Fibroblast of the aortic adventitia (primary cell): Measurements from ENCODE around the gene MSMO1. TPM values are rescaled to one million over a fixed set of nuclear protein-coding genes. Genes with fewer than 3 reads are reported as not detected.
"Not testable (repeated sequence)": the region's sequence is repeated elsewhere in the genome, so short reads cannot be mapped to it uniquely, and the experiment has no call there.

Experiments used
- DNase-seq: peaks from one replicate; pipeline ENCODE4 v3.0.0-alpha.2; 2010; ENCODE audit warnings: low read depth
- H3K4me3 ChIP-seq: 2 replicates; pipeline ENCODE4 v1.5.1; 2011; ENCODE audit warnings: low read depth, mild to moderate bottlenecking, control low read depth, low read length, moderate library complexity
- total RNA-seq: library from RNA; depleted of rRNA; stranded (reverse); fragments of >200 nt; gene quantifications from 2 replicates; pipeline ENCODE4 v1.2.3, GENCODE V29; 2012; ENCODE audit warnings: low replicate concordance
- TF ChIP-seq, protein P1 (sequence below): IDR thresholded peaks from 2 replicates; pipeline ENCODE4 v1.5.1; 2011; ENCODE audit warnings: mild to moderate bottlenecking, low read length, control low read depth, inconsistent platforms; ENCODE audit not compliant: insufficient read depth

Gene MSMO1
- total RNA-seq, 1 donor = 101 TPM

DNA sequence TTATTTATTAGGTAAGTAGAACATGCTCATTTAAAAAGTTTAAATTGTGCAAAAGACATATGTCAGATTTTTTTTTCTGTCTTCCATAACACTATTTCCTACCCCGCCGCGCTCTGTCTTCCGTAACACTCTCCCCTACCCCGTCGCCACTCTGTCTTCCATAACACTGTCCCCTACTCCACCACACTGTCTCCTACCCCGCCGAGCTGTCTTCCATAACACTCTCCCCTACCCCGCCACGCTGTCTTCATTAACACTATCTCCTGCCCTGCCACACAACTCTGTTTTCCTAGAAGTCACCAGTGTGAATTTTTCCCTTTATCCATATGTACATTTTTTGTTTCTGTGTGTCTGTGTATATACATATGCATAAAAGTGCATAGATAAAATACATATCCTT, 4.4 kb downstream of the MSMO1 start:
- H3K4me3 ChIP-seq = peak overlapping the region; percentile 32
- no peak for DNase-seq
- TF ChIP-seq, protein P1, sequence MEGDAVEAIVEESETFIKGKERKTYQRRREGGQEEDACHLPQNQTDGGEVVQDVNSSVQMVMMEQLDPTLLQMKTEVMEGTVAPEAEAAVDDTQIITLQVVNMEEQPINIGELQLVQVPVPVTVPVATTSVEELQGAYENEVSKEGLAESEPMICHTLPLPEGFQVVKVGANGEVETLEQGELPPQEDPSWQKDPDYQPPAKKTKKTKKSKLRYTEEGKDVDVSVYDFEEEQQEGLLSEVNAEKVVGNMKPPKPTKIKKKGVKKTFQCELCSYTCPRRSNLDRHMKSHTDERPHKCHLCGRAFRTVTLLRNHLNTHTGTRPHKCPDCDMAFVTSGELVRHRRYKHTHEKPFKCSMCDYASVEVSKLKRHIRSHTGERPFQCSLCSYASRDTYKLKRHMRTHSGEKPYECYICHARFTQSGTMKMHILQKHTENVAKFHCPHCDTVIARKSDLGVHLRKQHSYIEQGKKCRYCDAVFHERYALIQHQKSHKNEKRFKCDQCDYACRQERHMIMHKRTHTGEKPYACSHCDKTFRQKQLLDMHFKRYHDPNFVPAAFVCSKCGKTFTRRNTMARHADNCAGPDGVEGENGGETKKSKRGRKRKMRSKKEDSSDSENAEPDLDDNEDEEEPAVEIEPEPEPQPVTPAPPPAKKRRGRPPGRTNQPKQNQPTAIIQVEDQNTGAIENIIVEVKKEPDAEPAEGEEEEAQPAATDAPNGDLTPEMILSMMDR = no peak

DNA sequence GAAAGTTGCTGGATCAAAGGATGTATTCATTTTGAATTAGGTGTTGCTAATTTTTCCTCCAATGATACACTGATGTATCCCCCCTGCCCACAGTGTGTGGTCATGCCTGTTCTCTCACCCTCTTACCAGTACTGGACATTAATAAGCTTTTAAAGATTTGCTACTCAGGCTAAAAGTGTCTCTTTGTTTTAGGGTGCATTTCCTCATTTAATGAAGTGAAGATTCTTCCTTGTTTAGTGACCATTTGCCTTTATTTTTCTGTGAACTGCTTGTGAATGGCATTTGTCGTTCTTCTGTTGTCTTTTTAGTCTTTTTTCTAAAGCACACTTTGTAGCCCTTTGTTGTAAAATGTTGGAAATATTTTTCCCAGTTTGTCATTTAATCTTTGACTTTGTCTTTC, 5.0 kb downstream of the MSMO1 start:
- DNase-seq = no peak
- peak overlapping the region; percentile 32 for H3K4me3 ChIP-seq
- TF ChIP-seq, protein P1 = no peak

DNA sequence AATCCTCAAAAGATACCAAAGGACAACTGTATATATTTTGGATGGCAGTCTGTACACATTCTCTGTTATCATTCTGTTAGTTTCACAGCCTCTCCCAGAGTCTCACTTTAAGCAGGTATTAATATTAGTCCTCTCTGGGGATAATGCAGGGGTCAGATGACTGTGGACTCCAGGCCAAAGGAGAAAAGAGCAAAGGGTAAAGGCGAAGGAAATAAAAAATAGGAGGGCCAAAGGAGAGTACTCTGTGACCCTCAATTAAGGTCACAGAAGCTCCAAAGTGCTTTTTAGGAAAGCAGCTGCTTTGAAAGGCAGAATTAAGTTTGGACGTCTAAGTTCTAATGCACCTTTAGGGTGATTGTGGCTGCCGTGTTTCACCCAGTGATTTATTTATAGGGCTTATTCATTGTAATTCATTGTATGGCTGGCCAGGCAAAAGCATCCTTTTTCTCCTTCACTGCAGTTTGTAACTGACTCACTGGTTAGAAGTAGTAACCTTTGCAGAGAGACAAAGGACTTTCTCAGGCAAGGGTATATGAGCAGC, 7.8 kb downstream of the MSMO1 start:
- no peak for DNase-seq
- TF ChIP-seq, protein P1 = no peak
- H3K4me3 ChIP-seq = no peak overlapping the region

DNA sequence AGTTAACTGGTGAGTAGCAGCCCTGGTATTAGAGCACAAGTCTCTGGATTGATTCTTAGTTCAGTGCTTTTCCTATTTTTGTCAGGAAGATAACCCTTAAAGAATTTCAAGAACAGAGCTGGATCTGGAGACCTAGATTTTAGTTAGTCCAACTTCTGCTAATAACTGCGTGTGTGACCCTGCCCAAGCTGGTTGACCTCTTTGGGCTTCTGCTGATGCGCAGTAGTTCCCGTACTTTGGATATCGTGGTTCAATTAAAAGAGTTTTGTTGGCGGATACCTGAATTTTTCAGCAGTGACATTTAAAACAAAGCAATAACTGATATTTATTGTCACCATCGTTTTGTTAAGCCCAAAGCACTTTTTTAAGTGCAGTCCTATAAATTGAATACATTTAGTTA, 9.3 kb downstream of the MSMO1 start:
- TF ChIP-seq, protein P1 = no peak
- DNase-seq = no peak
- no peak overlapping the region for H3K4me3 ChIP-seq

DNA sequence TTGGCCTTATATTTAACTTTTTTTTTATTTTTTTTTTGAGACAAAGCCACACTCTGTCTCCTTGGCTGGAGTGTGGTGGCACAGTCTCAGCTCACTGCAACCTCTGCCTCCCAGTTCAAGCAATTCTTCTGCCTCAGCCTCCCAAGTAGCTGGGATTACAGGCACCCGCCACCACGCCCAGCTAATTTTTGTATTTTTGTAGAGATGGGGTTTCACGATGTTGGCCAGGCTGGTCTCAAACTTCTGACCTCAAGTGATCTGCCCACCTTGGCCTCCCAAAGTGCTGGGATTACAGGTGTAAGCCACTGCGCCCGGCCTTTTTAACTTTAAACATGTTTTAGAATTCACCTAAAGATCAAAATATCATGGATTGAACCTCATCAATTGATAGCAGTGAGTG, 14.9 kb downstream of the MSMO1 start:
- DNase-seq, H3K4me3 ChIP-seq: not testable (repeated sequence)

DNA sequence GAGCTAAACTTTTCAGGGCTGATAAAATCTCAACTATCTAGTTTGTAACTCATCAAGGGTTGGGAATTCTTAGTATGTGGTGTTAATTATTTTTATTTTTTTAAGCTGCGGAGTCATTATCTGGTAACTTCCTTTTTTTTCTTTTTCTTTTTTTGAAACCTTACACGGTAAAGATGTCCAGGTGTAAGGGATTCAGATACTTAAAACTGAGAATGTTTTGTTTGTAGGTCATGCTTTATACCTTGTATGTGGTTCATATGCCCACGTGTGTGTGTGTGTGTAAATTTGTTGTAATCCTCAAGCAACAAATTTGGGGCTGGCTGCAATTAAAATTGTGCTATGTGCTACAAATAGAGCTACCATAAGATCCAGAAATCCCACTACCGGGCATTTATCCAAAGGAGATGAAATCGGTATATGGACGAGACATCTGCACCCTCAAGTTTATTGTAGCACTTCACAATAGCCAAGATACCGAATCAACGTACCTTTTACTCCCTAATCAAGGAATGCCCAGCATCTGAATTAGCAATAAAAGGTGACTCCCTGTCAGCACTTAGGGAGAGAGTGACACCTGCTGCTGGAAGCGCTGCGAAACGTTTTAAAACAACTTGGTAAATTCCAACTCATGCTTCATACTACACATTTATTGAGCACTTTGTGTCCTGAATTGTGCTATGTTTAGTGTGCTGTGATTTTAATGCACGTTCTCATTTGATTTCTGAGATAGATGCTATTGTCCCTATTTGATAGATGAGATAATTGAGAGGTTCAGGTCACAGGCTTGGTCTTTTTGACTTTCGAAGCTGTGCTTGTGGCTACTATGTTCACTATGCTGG, 16.1 kb downstream of the MSMO1 start:
- TF ChIP-seq, protein P1 = peak; percentile 16
- DNase-seq = peak; percentile 20
- H3K4me3 ChIP-seq = no peak overlapping the region

DNA sequence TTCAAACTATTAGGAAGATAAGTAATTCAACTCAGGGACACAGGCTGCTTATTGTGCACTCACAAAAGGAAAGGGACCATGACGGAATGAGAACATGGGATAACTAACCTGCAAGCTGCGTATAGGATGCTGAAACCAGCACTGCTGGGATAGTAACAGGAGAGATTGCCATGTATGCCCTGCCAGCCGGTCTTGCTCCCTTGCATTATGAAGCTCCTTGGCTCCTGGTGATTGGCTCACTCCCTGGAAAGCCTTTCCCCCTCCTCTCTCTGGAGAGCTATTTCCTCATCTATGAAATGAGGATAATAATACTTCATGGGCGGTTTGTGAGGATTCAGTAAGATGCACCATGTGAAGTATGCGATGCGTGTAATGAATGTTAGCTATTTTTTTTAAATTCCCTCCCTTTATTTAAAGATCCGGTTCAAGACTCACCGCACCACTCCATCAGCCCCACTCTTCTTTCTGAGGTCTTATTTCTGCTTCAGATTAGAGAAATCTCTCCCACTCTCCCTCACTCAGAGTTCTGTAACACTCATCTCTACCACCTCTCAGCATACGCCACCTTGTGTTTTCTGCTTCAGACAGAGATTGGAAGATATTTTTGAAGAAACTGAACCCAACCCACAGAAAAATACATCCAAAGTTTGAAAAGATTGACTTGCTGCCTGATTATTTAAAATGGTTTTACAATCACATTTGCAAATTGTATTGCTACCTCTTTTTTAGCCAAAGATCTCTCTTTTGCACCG, 18.4 kb downstream of the MSMO1 start:
- TF ChIP-seq, protein P1 = peak; percentile 40
- DNase-seq = peak; percentile 46
- H3K4me3 ChIP-seq = no peak overlapping the region
